Mesendoderm (in vitro differentiated cells): ENCODE results near the gene PHLPP2.
"Not testable (repeated sequence)": the region's sequence is repeated elsewhere in the genome, so short reads cannot be mapped to it uniquely, and the experiment has no call there.

Source experiments
- DNase-seq: peaks from one replicate; pipeline ENCODE4 v3.0.0; 2013
- H2AK5ac ChIP-seq: 2 replicates; pipeline ENCODE4 v1.6.1; 2013; ENCODE audit warnings: low read length, inconsistent platforms
- H2BK120ac ChIP-seq: 2 replicates; pipeline ENCODE4 v1.6.1; 2013; ENCODE audit warnings: low read depth, mild to moderate bottlenecking, low read length, moderate library complexity, mixed read lengths
- H2BK15ac ChIP-seq: replicated peaks from 2 replicates; pipeline ENCODE4 v1.6.1; 2013; ENCODE audit warnings: low read depth, mild to moderate bottlenecking, moderate library complexity
- H2BK5ac ChIP-seq: 2 replicates; pipeline ENCODE4 v1.6.1; 2013; ENCODE audit warnings: low read length, inconsistent platforms
- H3K18ac ChIP-seq: 2 replicates; pipeline ENCODE4 v1.6.1; 2013; ENCODE audit warnings: mild to moderate bottlenecking, low read length, mixed read lengths
- H3K23ac ChIP-seq: one replicate; pipeline ENCODE4 v1.6.1; 2013; ENCODE audit warnings: low read length
- H3K27ac ChIP-seq: 2 replicates; pipeline ENCODE4 v1.5.1; 2013; ENCODE audit warnings: low read depth, mild to moderate bottlenecking, inconsistent platforms, low read length, moderate library complexity
- H3K27me3 ChIP-seq: 2 replicates; pipeline ENCODE4 v1.6.1; 2013; ENCODE audit warnings: low read length, control low read depth, mild to moderate bottlenecking, inconsistent platforms; ENCODE audit not compliant: insufficient read depth, poor library complexity
- H3K36me3 ChIP-seq: 2 replicates; pipeline ENCODE4 v1.6.1; 2013; ENCODE audit warnings: low read length, inconsistent platforms; ENCODE audit not compliant: control insufficient read depth, insufficient read depth
- H3K4ac ChIP-seq: one replicate; pipeline ENCODE4 v1.6.1; 2013; ENCODE audit warnings: low read depth, mild to moderate bottlenecking, low read length, moderate library complexity
- H3K4me1 ChIP-seq: 2 replicates; pipeline ENCODE4 v1.6.1; 2013; ENCODE audit warnings: low read depth, low read length, inconsistent platforms; ENCODE audit not compliant: control insufficient read depth
- H3K4me2 ChIP-seq: 2 replicates; pipeline ENCODE4 v1.6.1; 2013; ENCODE audit warnings: low read length
- H3K4me3 ChIP-seq: 2 replicates; pipeline ENCODE4 v1.5.1; 2013; ENCODE audit warnings: mild to moderate bottlenecking, low read length
- H3K56ac ChIP-seq: one replicate; pipeline ENCODE4 v1.6.1; 2013; ENCODE audit warnings: low read length
- H3K79me1 ChIP-seq: 2 replicates; pipeline ENCODE4 v1.6.1; 2013; ENCODE audit warnings: low read length, inconsistent platforms
- H3K79me2 ChIP-seq: 2 replicates; pipeline ENCODE4 v1.6.1; 2013; ENCODE audit warnings: mild to moderate bottlenecking, low read length; ENCODE audit not compliant: control insufficient read depth, insufficient read depth
- H3K9ac ChIP-seq: 2 replicates; pipeline ENCODE4 v1.6.1; 2013; ENCODE audit warnings: low read length, inconsistent platforms
- H4K5ac ChIP-seq: one replicate; pipeline ENCODE4 v1.6.1; 2013; ENCODE audit warnings: low read length
- H4K8ac ChIP-seq: one replicate; pipeline ENCODE4 v1.6.1; 2013; ENCODE audit warnings: low read depth, mild to moderate bottlenecking, control low read depth, low read length, moderate library complexity
- WGBS: extraction: QIAGEN DNeasy Blood & Tissue Kit; methylation state at CpG from one replicate; pipeline ENCODE4 v1.1.7; 2013; ENCODE audit warnings: low lambda C conversion rate, missing lambda C conversion rate; ENCODE audit not compliant: insufficient coverage; ENCODE audit errors: extremely low coverage; 5-methylcytosine and 5-hydroxymethylcytosine counted together

Gene PHLPP2

DNA sequence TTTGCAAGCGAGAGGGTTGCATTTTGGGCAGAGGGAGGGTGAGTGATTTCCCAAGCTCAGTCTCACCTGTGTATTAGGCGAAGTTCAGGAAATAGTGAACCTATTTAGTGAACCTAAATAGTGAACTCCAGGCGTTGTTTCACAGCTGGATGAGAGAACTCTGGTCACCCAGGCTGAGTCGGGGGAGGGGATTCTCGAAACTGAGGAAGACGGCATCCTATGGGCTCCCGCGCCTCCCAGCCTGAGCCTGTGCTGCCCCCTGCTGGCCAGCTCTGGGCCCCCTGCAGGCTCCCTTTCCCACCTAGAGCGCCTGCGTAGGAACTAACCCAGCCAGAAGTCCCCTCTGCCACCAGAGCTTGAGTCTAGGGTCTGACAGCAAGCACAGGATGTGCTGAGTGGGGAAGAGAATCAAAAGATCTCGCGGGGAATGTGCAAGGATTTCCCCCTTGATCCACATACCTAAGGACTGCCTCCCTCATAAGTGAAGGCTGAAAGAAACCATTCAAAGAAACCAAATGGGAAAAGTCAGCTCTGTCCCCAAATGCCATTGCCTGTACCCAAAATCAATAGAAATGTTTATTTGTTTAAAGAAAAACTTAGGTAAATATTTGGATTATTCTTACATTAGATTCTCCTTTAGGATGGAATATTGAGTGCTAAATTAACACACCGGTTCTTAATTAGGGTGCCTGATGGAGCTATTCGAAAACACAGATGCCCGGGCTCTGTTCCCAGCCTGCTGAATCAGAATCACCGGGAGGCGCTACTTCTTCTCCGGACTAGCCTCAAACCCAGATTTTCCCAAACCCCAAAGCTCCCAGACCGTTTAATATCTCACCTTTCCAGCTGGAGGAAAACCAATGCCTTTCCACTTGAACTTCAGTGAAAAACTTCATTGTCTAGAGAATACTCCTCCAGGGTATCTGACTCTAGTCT lies 113.3 kb downstream of the PHLPP2 start:
- no peak overlapping the region for H2BK15ac ChIP-seq
- no peak overlapping the region for H4K5ac ChIP-seq
- DNase-seq, result peak; percentile 89
- no peaks in the 10 kb centered on the region for H3K36me3 ChIP-seq
- no peaks in the 10 kb centered on the region for H3K79me2 ChIP-seq
- H3K79me1 ChIP-seq, result no peaks in the 10 kb centered on the region
- H3K4me2 ChIP-seq, result no peak overlapping the region
- H2BK120ac ChIP-seq, result no peak overlapping the region
- no peak overlapping the region for H3K4ac ChIP-seq
- H2AK5ac ChIP-seq, result no peak overlapping the region
- no peak overlapping the region for H3K4me3 ChIP-seq
- WGBS, result no CpG with 5 or more reads among the region's 19 CpGs
- no peaks in the 10 kb centered on the region for H3K27me3 ChIP-seq
- H3K27ac ChIP-seq, result no peak overlapping the region
- no peak overlapping the region for H2BK5ac ChIP-seq
- no peaks in the 10 kb centered on the region for H3K4me1 ChIP-seq
- no peak overlapping the region for H3K9ac ChIP-seq
- H3K18ac ChIP-seq, result no peak overlapping the region
- H4K8ac ChIP-seq, result no peak overlapping the region
- H3K23ac ChIP-seq, result no peak overlapping the region
- H3K56ac ChIP-seq, result no peak overlapping the region

GRCh38 chr16:71610447-71610846 lies 114.1 kb downstream of the PHLPP2 start:
- Histone ChIP-seq H2BK120ac (no peak overlapping the region), H3K36me3 (no peaks in the 10 kb centered on the region), H3K79me2 (no peaks in the 10 kb centered on the region), H3K18ac (no peak overlapping the region), H3K56ac (no peak overlapping the region), H3K23ac (no peak overlapping the region), H3K27ac (no peak overlapping the region), H2BK15ac (no peak overlapping the region), H3K4me3 (no peak overlapping the region), H3K9ac (no peak overlapping the region), H2AK5ac (no peak overlapping the region), H3K27me3 (no peaks in the 10 kb centered on the region), H3K79me1 (no peaks in the 10 kb centered on the region), H3K4me1 (no peaks in the 10 kb centered on the region), H3K4ac (no peak overlapping the region), H2BK5ac (no peak overlapping the region), H4K8ac (no peak overlapping the region), H3K4me2 (no peak overlapping the region), H4K5ac (no peak overlapping the region)
- peak; percentile 18 for DNase-seq
- WGBS, result no CpG with 5 or more reads among the region's 4 CpGs

GRCh38 chr16:71609066-71609465 lies 115.4 kb downstream of the PHLPP2 start:
- Histone ChIP-seq H3K79me1 (no peaks in the 10 kb centered on the region), H3K18ac (no peak overlapping the region), H3K4ac (no peak overlapping the region), H2BK5ac (no peak overlapping the region), H4K8ac (no peak overlapping the region), H3K27ac (no peak overlapping the region), H3K56ac (no peak overlapping the region), H2BK120ac (no peak overlapping the region), H2BK15ac (no peak overlapping the region), H2AK5ac (no peak overlapping the region), H4K5ac (no peak overlapping the region), H3K4me2 (no peak overlapping the region), H3K79me2 (no peaks in the 10 kb centered on the region), H3K27me3 (no peaks in the 10 kb centered on the region), H3K4me3 (no peak overlapping the region), H3K4me1 (no peaks in the 10 kb centered on the region), H3K36me3 (no peaks in the 10 kb centered on the region), H3K9ac (no peak overlapping the region), H3K23ac (no peak overlapping the region)
- no CpG with 5 or more reads among the region's 2 CpGs for WGBS
- no peak for DNase-seq

GRCh38 chr16:71600822-71601221 lies 123.7 kb downstream of the PHLPP2 start:
- H3K4me2 ChIP-seq, result no peak overlapping the region
- H4K5ac ChIP-seq, result no peak overlapping the region
- no peaks in the 10 kb centered on the region for H3K27me3 ChIP-seq
- no peak overlapping the region for H3K18ac ChIP-seq
- no peak overlapping the region for H2BK15ac ChIP-seq
- no peak overlapping the region for H3K23ac ChIP-seq
- no peak overlapping the region for H3K9ac ChIP-seq
- no peak overlapping the region for H3K4ac ChIP-seq
- H4K8ac ChIP-seq, result no peak overlapping the region
- H3K79me1 ChIP-seq, result no peaks in the 10 kb centered on the region
- H3K56ac ChIP-seq, result no peak overlapping the region
- no peak overlapping the region for H2BK5ac ChIP-seq
- no CpG with 5 or more reads among the region's 8 CpGs for WGBS
- no peaks in the 10 kb centered on the region for H3K36me3 ChIP-seq
- no peak overlapping the region for H2BK120ac ChIP-seq
- DNase-seq, result no peak
- no peak overlapping the region for H2AK5ac ChIP-seq
- H3K4me3 ChIP-seq, result no peak overlapping the region
- no peaks in the 10 kb centered on the region for H3K79me2 ChIP-seq
- H3K4me1 ChIP-seq, result no peaks in the 10 kb centered on the region
- H3K27ac ChIP-seq, result no peak overlapping the region

GRCh38 chr16:71598426-71598825 lies 126.1 kb downstream of the PHLPP2 start:
- H3K79me1 ChIP-seq, H3K9ac ChIP-seq, H3K4me2 ChIP-seq, H3K79me2 ChIP-seq, H3K56ac ChIP-seq, DNase-seq, H3K4me3 ChIP-seq, H3K18ac ChIP-seq, H3K4ac ChIP-seq, H2BK5ac ChIP-seq, H4K5ac ChIP-seq, H3K27ac ChIP-seq, H3K4me1 ChIP-seq, H3K27me3 ChIP-seq, H2BK120ac ChIP-seq, H4K8ac ChIP-seq, H2BK15ac ChIP-seq, H3K23ac ChIP-seq, H2AK5ac ChIP-seq, H3K36me3 ChIP-seq: not testable (repeated sequence)
- no CpG with 5 or more reads among the region's 2 CpGs for WGBS
